ENCODE results near the gene DGLUCY.

The DGLUCY gene

DNA sequence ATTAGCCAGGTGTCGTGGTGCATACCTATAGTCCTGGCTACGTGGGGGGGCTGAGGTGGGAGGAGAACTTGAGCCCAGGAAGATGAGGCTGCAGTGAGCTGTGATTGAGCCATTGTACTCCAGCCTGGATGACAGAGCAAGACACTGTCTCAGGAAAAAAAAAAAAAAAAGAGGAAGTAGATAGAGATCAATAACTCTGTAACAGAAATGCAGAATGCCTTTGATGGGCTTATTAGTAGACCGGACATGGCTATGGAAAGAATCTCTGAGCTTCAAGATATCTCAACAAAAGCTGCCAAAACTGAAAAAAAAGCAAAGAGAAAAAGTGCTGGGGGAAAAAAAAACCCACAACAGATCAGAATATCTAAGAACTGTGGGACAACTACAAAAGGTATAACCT is 93.1 kb downstream of the DGLUCY start:
- no peak overlapping the region for H2BK15ac ChIP-seq (ENCODE audit: low read depth, poor library complexity, severe bottlenecking)
- WGBS: 70% methylated on average over 2 of the region's 3 CpGs

DNA sequence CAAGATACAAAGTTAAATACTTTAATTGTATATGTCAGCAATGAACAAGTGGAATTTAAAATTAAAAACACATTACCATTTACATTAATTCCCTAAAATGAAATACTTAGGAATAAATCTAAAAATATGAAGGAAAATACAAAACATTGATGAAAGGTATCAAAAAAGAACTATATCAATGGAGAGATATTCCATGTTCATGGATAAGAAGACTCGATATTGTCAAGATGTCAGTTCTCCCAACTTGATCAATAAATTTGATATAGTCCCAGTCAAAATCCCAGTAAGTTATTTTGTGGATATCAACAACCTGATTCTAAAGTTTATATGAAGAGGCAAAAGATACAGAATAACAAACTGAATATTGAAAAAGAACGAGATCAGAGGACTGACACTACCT is 97.1 kb downstream of the DGLUCY start:
- no peak overlapping the region for H3K27ac ChIP-seq (ENCODE audit: low read length, poor library complexity, severe bottlenecking)

More for the DNA sequence above, 93.1 kb downstream of the DGLUCY start:
- Histone ChIP-seq H2BK12ac (ENCODE audit: low read length in 2 of 2) (no peak overlapping the region), H3K27ac (ENCODE audit: low read length, poor library complexity, severe bottlenecking) (no peak overlapping the region), H3K4me3 (ENCODE audit: insufficient read depth in 1 of 2, low read depth in 1 of 2, low read length in 2 of 2) (no peak overlapping the region), H3K14ac (ENCODE audit: low read length in 2 of 2) (no peak overlapping the region), H4K91ac (ENCODE audit: low read length) (no peak overlapping the region), H3K27me3 (ENCODE audit: control insufficient read depth in 1 of 2, insufficient read depth in 1 of 2, low read length in 2 of 2) (no peaks in the 10 kb centered on the region), H3K9ac (ENCODE audit: low read length) (no peak overlapping the region), H2BK120ac (ENCODE audit: low read depth, low read length) (no peak overlapping the region), H3K4me1 (ENCODE audit: control insufficient read depth, insufficient read depth, low read depth, low read length) (no peaks in the 10 kb centered on the region), H3K23ac (ENCODE audit: low read length in 2 of 2) (no peak overlapping the region), H3K4me2 (ENCODE audit: low read length, poor library complexity, severe bottlenecking) (no peak overlapping the region), H2AK5ac (ENCODE audit: low read length, severe bottlenecking) (no peak overlapping the region), H2AFZ (ENCODE audit: low read depth, low read length) (no peak overlapping the region), H2BK5ac (ENCODE audit: low read depth, low read length, poor library complexity, severe bottlenecking) (no peak overlapping the region), H3K9me3 (ENCODE audit: control insufficient read depth, low read length) (no peaks in the 10 kb centered on the region), H3K18ac (ENCODE audit: low read depth in 1 of 2, low read length in 2 of 2) (no peak overlapping the region), H3K36me3 (ENCODE audit: control insufficient read depth in 1 of 2, insufficient read depth in 2 of 2, low read depth in 1 of 2, low read length in 2 of 2) (peaks cover 33 to 87% of the 10 kb centered on the region in 2 experiments), H3K79me1 (replicated peaks; ENCODE audit: low read length, poor library complexity, severe bottlenecking) (no peaks in the 10 kb centered on the region), H4K8ac (ENCODE audit: low read length) (no peak overlapping the region), H3K4ac (ENCODE audit: low read depth in 1 of 2, low read length in 2 of 2) (no peak overlapping the region)
- DNase-seq: no peak

DNA sequence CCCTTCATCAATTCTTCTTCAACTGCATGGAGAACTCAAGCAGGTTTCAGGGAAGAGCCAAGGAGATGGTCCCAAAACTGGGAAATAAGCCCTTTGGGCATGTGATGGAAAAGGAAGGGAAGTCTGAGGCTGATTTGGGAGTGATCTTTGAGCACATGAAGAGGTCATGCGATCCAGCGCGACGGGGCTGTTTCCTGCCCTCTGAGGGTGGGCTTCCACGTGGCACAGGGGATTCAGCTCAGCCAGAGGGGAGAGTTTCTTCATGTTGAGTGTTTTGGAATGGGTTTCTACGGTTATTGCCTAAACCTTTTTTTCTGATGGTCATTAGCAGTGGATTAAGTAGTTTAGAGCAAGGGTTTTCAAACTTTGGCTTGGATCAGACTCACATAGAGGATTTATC is 100.4 kb downstream of the DGLUCY start:
- Histone ChIP-seq H3K27me3 (ENCODE audit: control insufficient read depth in 1 of 2, insufficient read depth in 1 of 2, low read length in 2 of 2) (no peaks in the 10 kb centered on the region), H2BK15ac (ENCODE audit: low read depth, poor library complexity, severe bottlenecking) (no peak overlapping the region), H4K91ac (ENCODE audit: low read length) (no peak overlapping the region), H3K4me2 (ENCODE audit: low read length, poor library complexity, severe bottlenecking) (no peak overlapping the region), H3K4me1 (ENCODE audit: control insufficient read depth, insufficient read depth, low read depth, low read length) (peaks cover 3% of the 10 kb centered on the region), H3K9me3 (ENCODE audit: control insufficient read depth, low read length) (no peaks in the 10 kb centered on the region), H3K36me3 (ENCODE audit: control insufficient read depth in 1 of 2, insufficient read depth in 2 of 2, low read depth in 1 of 2, low read length in 2 of 2) (peaks cover 23 to 73% of the 10 kb centered on the region in 2 experiments), H3K79me1 (replicated peaks; ENCODE audit: low read length, poor library complexity, severe bottlenecking) (no peaks in the 10 kb centered on the region), H3K14ac (ENCODE audit: low read length in 2 of 2) (no peak overlapping the region), H3K9ac (ENCODE audit: low read length) (no peak overlapping the region), H2BK12ac (ENCODE audit: low read length in 2 of 2) (no peak overlapping the region), H3K18ac (ENCODE audit: low read depth in 1 of 2, low read length in 2 of 2) (no peak overlapping the region), H2BK120ac (ENCODE audit: low read depth, low read length) (no peak overlapping the region), H3K27ac (ENCODE audit: low read length, poor library complexity, severe bottlenecking) (no peak overlapping the region), H2BK5ac (ENCODE audit: low read depth, low read length, poor library complexity, severe bottlenecking) (no peak overlapping the region), H2AFZ (ENCODE audit: low read depth, low read length) (no peak overlapping the region), H3K23ac (ENCODE audit: low read length in 2 of 2) (no peak overlapping the region), H3K4ac (ENCODE audit: low read depth in 1 of 2, low read length in 2 of 2) (no peak overlapping the region), H4K8ac (ENCODE audit: low read length) (no peak overlapping the region), H2AK5ac (ENCODE audit: low read length, severe bottlenecking) (no peak overlapping the region), H3K4me3 (ENCODE audit: insufficient read depth in 1 of 2, low read depth in 1 of 2, low read length in 2 of 2) (no peak overlapping the region)
- WGBS: 95% methylated on average over 6 of the region's 6 CpGs
- no peak for DNase-seq

More for the DNA sequence above, 97.1 kb downstream of the DGLUCY start:
- Histone ChIP-seq H3K36me3 (ENCODE audit: control insufficient read depth in 1 of 2, insufficient read depth in 2 of 2, low read depth in 1 of 2, low read length in 2 of 2) (peaks cover 18 to 77% of the 10 kb centered on the region in 2 experiments), H2AFZ (ENCODE audit: low read depth, low read length) (no peak overlapping the region), H2BK120ac (ENCODE audit: low read depth, low read length) (no peak overlapping the region), H2BK15ac (ENCODE audit: low read depth, poor library complexity, severe bottlenecking) (no peak overlapping the region), H4K8ac (ENCODE audit: low read length) (no peak overlapping the region), H3K4me2 (ENCODE audit: low read length, poor library complexity, severe bottlenecking) (no peak overlapping the region), H3K18ac (ENCODE audit: low read depth in 1 of 2, low read length in 2 of 2) (no peak overlapping the region), H3K79me1 (replicated peaks; ENCODE audit: low read length, poor library complexity, severe bottlenecking) (no peaks in the 10 kb centered on the region), H3K4me1 (ENCODE audit: control insufficient read depth, insufficient read depth, low read depth, low read length) (no peaks in the 10 kb centered on the region), H3K9me3 (ENCODE audit: control insufficient read depth, low read length) (no peaks in the 10 kb centered on the region), H3K14ac (ENCODE audit: low read length in 2 of 2) (no peak overlapping the region), H2BK5ac (ENCODE audit: low read depth, low read length, poor library complexity, severe bottlenecking) (no peak overlapping the region), H4K91ac (ENCODE audit: low read length) (no peak overlapping the region), H2AK5ac (ENCODE audit: low read length, severe bottlenecking) (no peak overlapping the region), H3K4ac (ENCODE audit: low read depth in 1 of 2, low read length in 2 of 2) (no peak overlapping the region), H3K27me3 (ENCODE audit: control insufficient read depth in 1 of 2, insufficient read depth in 1 of 2, low read length in 2 of 2) (no peaks in the 10 kb centered on the region), H3K4me3 (ENCODE audit: insufficient read depth in 1 of 2, low read depth in 1 of 2, low read length in 2 of 2) (no peak overlapping the region), H3K23ac (ENCODE audit: low read length in 2 of 2) (no peak overlapping the region), H3K9ac (ENCODE audit: low read length) (no peak overlapping the region), H2BK12ac (ENCODE audit: low read length in 2 of 2) (no peak overlapping the region)
- WGBS: no CpG with 5 or more reads among the region's 2 CpGs
- no peak for DNase-seq

DNA sequence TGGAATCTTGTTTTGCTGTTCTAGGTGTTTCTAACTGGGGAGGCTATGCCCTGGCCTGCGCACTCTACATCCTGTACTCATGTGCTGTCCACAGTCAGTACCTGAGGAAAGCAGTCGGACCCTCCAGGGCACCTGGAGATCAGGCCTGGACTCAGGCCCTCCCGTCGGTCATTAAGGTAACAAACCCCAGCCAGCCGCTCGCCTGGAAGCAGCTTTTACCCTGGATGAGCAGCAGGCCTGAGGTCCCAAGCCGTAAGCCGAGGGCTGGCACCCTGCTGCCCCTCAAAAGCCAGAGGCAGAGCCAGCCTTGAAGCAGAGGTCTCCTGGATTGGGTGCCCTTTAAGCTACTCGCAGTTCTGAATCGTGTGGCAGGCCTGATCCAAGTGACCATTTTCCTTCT is 101.5 kb downstream of the DGLUCY start:
- no peak for DNase-seq
- Histone ChIP-seq H3K14ac (ENCODE audit: low read length in 2 of 2) (no peak overlapping the region), H2BK15ac (ENCODE audit: low read depth, poor library complexity, severe bottlenecking) (no peak overlapping the region), H3K18ac (ENCODE audit: low read depth in 1 of 2, low read length in 2 of 2) (no peak overlapping the region), H2BK5ac (ENCODE audit: low read depth, low read length, poor library complexity, severe bottlenecking) (no peak overlapping the region), H3K9me3 (ENCODE audit: control insufficient read depth, low read length) (no peaks in the 10 kb centered on the region), H3K27me3 (ENCODE audit: control insufficient read depth in 1 of 2, insufficient read depth in 1 of 2, low read length in 2 of 2) (no peaks in the 10 kb centered on the region), H3K9ac (ENCODE audit: low read length) (no peak overlapping the region), H4K91ac (ENCODE audit: low read length) (no peak overlapping the region), H3K4me3 (ENCODE audit: insufficient read depth in 1 of 2, low read depth in 1 of 2, low read length in 2 of 2) (no peak overlapping the region), H3K4me2 (ENCODE audit: low read length, poor library complexity, severe bottlenecking) (no peak overlapping the region), H2BK120ac (ENCODE audit: low read depth, low read length) (no peak overlapping the region), H3K79me1 (replicated peaks; ENCODE audit: low read length, poor library complexity, severe bottlenecking) (no peaks in the 10 kb centered on the region), H2AFZ (ENCODE audit: low read depth, low read length) (no peak overlapping the region), H3K36me3 (ENCODE audit: control insufficient read depth in 1 of 2, insufficient read depth in 2 of 2, low read depth in 1 of 2, low read length in 2 of 2) (peaks cover 20 to 75% of the 10 kb centered on the region in 2 experiments), H3K4me1 (ENCODE audit: control insufficient read depth, insufficient read depth, low read depth, low read length) (peaks cover 7% of the 10 kb centered on the region), H3K23ac (ENCODE audit: low read length in 2 of 2) (no peak overlapping the region), H4K8ac (ENCODE audit: low read length) (no peak overlapping the region), H2BK12ac (ENCODE audit: low read length in 2 of 2) (no peak overlapping the region), H2AK5ac (ENCODE audit: low read length, severe bottlenecking) (no peak overlapping the region), H3K4ac (ENCODE audit: low read depth in 1 of 2, low read length in 2 of 2) (no peak overlapping the region), H3K27ac (ENCODE audit: low read length, poor library complexity, severe bottlenecking) (no peak overlapping the region)
- WGBS: 90% methylated on average over 10 of the region's 10 CpGs

All from mesenchymal stem cell (in vitro differentiated cells and primary cell).